Cortex of kidney (tissue), 1 donor: ENCODE results near the gene DNMT3B.
"Not testable (repeated sequence)": the region's sequence is repeated elsewhere in the genome, so short reads cannot be mapped to it uniquely, and the experiment has no call there.

Source experiments
- DNase-seq: peaks from one replicate; lab custom pipeline; 2025; lab: John Stamatoyannopoulos, UW

Gene DNMT3B

DNA sequence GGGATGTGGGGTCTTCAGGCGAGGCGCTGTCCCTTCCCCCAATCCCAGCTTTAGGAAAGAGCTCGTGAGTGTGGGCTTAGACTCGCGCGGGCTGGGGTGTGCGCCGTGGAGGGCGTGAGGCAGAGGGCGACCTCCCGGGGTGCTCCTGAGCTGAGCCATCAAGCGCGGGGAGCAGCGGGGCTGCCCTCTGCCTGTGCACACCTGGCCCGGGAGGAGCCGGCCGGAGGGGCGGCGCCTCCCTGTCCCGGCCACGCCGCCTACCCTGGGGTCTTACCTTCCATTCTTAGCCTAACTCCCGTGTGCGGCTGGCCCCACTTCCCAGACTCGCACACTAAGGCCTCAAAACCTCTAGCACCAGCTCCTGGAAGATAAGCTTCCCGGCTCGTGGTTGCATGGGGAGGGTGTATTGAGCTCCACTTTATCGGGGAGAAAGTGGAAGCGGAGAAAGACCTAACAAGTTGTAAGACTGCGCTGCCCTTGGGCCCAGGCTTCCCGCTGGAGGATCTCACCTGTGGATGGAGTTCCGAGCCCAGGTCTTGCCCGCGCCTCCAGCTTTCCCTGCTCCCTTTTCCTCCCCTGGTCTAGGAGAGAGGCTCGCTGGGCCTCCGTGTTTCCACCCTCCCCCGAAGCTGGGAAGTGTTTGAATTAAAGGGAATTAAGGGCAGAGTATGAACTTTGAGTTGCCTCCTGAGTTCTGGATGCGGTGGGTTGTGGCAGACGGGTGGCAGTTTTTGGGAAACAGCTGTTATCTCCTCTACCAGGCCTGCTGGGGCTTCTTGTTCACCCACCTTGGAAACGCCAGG is 1.2 kb downstream of the DNMT3B start:
- DNase-seq: no peak

DNA sequence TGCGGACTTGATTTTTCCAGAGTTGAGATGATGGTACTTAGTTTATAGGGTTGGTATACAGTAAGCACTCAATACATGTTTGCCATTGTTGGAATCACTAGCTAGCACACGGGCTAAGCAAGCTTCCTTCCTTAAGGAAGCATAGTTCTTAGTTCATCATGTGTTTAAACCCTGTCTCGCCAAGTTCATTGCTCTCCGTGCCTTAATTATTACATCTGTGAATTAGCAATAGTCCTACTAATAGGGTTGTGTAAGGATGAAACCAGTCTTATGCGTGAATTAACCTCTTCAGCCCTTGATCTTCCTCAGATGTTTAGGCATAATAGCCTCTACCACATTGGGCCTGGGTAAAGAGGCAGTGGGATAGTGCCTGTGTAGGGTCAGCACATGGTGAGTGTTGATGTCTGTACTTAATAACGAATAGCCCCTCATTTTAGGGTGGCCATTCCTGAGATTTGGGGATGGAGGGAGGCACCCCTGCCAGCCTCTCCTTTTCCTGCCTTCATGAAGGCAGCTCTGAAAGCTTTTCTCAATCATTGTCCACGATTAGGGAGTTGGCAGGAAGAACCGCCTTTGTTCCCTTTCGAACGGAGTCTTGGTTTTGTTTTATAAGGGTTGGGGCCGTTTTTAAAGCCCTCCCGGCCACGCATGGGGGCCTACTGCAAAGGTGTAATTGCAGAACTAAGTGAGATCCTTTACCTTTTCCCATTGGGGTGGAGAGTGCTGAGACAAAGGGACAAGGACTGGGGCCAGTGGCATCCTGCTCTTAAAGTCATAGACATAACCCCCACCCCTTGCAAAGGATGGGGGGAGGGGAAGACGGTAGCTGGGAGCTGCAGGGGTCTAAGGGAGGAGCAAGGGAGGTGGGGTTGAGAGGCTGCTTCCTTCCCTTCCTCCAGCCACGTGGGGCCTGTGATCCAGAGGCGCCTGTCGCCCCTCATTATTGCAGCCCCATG is 2.1 kb downstream of the DNMT3B start:
- no peak for DNase-seq

DNA sequence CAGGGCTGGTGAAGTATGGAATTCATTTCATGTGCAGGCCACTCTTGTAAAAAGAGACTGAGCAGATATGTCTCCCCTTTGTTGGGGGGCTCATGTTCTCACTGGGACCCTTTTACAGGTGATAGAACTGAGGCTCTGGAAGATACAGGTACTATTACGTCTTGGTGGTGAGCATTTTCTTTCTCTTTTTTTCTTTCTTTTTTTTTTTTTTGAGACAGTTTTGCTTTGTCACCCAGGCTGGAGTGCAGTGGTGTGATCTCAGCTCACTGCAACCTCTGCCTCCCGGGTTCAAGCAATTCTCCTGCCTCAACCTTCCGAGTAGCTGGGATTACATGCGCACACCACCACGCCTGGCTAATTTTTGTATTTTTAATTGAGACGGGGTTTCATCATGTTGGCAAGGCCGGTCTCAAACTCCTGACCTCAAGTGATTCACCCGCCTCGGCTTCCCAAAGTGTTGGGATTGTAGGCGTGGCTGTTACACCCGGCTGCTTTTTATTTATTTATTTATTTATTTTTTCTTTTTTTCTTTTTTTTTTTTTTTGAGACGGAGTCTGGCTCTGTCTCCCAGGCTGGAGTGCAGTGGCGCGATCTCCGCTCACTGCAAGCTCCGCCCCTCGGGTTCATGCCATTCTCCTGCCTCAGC is 3.2 kb downstream of the DNMT3B start:
- DNase-seq: not testable (repeated sequence)

DNA sequence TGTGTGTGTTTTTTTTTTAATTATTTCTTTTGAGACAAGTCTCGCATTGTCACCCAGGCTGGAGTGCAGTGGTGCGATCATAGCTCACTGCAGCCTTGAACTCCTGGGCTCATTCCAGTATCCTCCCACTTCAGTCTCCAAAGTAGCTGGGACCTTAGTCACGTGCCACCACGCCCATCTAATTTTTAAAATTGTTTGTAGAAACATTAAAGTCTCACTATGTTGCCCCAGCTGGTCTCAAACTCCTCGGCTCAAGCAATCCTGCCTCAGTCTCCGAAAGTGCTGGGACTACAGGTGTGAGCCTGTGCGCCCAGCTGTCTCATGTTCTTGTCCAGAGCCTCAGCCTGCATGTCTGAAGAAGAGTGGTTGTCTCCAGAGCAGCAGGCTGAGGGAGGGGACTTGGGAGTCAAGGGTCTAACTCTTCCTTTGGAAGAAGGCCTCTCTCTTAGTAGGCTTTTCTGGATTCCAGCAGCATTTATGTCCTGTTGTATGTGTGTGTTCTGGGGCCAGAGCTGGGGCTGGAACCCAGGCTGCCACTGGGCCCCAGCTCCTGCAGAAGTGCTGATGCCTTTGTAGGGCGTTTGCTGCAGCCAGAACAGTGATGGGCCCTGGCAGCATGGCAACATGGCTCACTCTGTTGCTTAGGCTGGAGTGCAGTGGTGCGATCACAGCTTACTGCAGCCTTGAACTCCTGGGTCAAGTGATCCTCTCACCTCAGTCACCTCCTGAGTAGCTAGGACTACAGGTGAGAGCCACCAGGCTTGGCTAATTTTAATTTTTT is 5.4 kb downstream of the DNMT3B start:
- DNase-seq: no peak

DNA sequence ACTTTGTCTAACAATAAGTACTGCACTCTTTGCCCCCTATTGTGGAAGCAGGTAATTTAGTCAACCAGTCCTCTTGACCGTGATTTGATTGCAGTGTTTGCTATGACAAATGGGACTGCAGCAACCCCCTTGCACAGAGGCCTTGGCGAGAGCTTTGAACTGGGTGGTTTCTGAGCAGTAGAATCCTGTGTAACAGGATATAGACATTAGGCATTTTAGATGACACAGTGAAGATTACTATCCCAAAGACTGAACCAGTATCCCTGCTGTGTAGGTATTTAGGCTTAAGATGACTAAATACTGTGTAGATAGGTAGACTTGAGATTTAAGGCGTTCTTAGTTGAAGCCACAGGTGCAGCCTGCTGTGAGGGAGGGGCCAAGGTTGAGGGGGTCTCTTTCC is 9.9 kb downstream of the DNMT3B start:
- DNase-seq: no peak

DNA sequence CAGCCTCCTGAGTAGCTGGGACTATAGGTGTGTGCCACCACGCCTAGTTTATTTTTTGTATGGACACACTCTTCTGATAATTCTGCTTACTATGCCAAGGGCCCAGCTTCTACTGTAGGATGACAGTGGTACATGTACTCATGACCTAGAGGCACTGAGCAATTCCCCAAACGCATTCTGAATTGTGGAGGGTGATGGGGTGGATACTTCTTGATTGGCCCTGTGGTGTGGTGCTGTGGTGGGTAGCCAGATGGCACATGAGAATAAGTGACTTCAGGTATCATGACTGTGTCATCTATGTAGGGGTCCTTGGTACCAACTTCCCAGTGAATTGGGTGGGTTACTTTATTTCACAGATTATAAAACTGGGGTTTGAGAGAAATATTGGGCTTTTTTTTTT is 11.0 kb downstream of the DNMT3B start:
- no peak for DNase-seq

DNA sequence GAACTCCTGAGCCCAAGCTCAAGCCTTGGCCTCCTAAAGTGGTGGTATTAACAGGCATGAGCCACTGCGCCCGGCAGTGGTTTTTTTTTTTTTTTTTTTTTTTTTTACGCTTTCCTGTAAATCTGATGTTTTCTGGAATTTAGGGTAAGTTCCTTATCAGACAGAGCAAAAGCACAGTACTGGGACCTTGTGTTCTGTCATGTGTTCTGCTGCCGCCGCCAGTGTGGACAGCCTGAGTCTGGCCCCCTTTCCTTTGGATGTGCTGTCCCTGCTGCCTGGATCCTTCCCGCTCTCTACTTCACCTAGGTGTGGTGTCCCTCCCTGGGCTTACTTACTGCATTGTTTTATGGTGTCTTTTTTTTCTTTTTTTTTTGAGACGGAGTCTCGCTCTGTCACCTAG is 11.7 kb downstream of the DNMT3B start:
- no peak for DNase-seq

DNA sequence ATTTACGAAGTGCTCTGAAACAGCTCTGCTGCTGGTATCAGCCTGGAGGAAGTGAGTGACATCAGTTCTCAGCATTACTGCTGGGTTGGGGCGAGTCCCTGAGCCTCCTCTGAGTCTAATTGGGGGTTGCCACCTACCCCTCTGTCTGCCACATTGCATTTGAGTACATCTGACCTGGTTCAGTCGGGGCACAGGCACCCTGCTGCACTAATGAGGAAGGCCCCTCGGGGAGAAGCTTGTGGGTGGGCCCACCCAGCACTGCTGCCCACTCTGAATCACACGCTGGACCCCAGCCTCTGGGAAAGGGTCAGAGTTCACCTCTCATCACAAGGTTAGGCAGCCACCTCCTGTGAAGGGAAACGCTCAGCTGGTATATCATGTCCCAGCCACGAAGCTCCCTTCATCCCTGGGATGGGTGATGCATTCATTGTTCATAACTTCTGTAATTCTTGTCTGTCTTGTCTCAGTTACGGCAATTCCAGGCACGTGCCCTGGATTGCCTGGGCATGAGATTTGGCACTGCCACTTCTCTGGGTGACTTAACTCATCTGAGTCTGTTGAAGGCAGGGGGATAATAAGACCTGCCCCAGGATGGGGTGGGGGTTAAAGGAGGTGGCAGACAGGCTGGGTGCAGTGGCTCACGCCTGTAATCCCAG is 13.3 kb downstream of the DNMT3B start:
- DNase-seq: no peak

DNA sequence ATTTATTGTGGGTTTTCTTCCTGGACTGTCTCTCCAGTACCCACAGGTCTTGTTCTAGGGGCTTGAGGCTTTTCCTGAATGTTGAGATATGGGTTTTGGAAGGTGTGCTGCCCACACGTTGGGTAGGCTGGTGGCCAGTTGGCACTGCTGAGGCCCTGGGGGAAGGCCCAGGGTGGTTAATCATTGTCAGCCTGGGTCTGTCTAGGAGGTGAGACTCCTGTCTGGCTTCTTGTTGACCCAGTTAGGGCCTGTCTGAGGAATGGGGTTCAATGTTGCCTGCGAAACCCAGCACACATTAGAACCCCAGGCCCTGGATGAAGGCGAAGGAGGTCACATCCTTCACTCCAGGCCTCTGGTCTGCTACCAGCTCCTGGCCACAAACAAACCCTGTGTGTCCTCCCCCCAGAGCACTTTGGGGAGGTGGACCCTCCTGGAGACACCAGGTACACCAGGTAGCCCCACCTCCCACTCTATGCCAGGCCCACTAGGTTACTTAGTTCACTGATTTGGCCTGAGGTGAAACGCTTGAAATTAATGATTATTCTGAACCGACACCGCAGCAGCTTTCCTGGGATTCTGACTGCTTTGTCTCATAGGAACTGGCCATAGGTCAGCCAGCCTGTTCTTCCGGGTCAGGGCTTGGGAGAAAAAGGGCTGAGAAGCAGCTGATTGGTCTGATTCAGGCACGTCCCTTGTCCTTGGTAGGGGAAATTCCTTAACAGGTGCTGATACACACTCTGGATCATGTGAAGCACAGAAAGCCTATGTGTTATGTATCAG is 15.2 kb downstream of the DNMT3B start:
- no peak for DNase-seq

DNA sequence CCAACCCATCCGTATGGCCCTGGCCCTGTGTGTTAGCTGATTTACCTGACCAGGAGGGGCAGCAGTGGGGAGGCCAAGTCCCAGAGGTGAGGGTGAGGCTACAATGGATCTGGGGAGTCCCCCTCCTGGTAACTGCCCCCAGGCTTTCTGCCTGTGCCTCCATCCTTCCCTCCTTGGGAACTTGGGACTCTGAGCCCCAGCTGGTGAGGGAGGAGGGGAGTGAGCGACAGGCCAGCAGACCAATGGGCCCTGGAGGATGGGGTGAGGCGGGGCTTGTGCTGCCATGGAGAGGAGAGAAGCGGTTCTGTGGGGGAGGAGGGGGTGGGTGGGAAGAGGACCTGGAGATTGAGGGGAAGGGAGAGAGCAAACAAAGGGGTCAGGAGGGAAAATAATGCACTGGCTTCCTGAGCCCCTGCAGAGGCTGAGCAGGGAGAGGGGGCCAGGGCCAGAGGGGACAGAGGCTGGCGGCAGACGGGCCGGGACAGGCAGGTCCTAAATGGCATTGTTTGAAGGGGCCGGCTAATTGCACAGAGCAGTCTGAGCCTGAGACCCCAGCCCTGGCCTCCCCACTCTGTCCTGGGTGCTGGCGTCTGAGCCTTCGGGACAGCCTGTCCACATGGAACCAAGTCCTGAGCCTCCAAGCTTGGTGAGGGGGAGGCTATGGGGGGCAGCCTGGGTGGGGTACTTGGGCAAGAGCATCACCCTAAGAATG is 17.5 kb downstream of the DNMT3B start:
- DNase-seq: no peak

DNA sequence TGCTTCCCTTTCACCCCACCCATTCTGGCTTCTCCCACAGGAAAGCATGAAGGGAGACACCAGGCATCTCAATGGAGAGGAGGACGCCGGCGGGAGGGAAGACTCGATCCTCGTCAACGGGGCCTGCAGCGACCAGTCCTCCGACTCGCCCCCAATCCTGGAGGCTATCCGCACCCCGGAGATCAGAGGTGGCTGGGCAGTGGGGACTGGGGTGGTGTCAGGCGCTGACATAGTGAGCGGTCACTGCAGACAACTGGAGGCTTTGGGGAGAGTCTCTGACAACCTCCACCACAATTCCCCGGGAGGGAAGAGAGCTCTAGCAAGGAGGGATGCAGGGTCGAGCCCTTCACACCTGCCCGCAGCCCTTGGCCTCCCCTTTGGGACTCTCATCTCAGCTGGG is 18.1 kb downstream of the DNMT3B start:
- no peak for DNase-seq

DNA sequence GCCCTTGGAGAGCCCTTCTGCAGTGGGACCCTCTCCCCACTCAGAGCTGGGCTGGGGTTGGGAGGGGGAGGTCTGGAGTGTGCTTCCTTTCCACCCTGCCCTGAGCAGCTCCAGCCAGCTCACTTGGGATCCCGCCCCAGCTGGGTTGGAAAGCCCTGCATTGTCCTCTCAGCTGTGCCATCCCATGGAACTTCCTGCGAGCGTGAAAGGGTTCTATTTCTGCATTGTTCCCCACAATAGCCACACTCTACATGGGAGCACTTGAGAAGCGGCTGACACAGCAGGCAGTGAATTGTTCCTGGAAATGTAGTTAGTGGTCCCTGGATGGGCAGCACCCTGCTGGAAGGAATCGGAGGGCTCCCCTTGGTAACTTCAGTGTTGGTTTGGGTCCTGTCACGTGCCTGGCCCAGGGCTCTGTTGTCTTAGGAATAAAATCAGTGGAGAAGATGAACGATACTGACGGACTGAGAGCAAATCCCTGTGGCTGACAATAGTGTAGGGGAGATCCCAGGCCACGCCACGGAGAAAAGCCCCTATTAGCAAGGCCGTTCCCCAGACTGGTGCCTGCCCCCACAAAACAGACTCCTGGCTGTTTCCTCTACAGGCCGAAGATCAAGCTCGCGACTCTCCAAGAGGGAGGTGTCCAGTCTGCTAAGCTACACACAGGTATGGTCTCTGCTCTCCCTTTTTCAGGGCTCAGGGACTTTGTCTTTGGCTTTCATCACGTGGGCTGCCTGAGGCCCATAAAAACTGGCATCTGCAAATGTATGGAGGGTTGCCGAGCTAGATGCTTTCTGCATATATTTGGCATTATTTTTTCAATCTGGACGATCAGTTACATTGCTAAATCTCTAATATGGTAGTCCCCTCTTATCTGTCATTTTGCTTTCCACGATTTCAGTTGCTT is 18.8 kb downstream of the DNMT3B start:
- DNase-seq: no peak

DNA sequence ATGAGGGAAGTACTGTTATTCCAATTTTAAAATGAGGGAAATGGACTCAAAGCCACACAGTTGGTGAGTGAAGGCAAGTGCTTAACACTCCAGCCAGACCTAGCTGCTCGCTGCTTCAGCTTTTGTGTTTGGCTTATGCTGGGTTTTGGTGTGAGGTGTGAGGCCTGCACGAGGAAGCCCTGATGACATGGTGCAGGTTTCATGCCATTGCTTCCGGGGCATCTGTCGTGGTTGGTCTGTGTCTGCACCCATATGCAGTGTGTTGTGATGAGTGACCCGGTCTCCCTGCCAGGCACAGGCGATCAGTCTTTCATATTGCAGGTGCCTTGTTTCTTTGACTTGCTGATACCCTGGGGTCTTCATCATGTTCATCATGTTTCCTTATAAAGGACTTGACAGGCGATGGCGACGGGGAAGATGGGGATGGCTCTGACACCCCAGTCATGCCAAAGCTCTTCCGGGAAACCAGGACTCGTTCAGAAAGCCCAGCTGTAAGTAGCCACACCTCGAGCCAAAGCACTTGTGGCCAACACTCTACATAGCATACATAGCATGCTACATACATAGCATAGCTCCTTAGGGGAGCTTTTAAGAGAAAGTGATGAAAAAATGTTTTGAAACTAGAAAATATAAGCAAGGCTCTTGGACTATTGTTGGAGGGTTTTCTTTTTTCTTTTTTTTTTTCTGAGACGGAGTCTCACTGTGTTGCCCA is 22.3 kb downstream of the DNMT3B start:
- no peak for DNase-seq

DNA sequence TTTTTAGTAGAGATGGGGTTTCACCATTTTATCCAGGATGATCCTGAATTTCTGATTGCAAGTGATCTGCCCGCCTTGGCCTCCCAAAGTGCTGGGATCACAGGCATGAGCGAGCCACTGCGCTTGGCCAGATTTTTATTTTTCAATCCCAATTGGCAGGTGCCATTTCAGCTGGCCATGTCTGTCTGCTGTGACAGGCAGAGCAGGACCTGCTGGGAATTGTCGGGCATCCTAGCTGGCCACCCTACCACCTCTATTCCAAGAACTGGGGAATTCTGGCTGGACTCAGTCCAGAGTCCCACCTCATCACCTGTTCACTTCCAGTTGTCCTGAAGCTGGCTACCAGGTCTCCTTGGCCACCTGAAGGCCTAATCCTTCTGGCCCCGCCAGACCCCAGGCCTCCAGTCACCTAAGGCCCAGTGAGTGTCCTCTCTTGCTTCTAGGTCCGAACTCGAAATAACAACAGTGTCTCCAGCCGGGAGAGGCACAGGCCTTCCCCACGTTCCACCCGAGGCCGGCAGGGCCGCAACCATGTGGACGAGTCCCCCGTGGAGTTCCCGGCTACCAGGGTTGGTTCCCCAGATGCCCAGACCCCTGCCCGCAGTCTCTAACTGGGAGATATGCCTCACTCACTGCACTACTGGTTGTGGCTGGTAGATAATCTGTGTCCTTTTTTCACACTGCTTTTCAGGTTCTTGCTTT is 24.0 kb downstream of the DNMT3B start:
- DNase-seq: no peak

DNA sequence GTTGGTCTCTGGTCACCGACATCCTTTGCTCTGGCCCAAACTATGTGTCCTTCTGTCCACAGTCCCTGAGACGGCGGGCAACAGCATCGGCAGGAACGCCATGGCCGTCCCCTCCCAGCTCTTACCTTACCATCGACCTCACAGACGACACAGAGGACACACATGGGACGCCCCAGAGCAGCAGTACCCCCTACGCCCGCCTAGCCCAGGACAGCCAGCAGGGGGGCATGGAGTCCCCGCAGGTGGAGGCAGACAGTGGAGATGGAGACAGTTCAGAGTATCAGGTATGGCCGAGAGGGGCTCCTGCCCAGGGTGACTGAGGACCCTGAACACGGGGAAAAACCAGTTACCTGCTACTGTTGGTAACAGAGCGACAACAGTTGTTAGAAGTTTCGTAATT is 25.0 kb downstream of the DNMT3B start:
- no peak for DNase-seq

DNA sequence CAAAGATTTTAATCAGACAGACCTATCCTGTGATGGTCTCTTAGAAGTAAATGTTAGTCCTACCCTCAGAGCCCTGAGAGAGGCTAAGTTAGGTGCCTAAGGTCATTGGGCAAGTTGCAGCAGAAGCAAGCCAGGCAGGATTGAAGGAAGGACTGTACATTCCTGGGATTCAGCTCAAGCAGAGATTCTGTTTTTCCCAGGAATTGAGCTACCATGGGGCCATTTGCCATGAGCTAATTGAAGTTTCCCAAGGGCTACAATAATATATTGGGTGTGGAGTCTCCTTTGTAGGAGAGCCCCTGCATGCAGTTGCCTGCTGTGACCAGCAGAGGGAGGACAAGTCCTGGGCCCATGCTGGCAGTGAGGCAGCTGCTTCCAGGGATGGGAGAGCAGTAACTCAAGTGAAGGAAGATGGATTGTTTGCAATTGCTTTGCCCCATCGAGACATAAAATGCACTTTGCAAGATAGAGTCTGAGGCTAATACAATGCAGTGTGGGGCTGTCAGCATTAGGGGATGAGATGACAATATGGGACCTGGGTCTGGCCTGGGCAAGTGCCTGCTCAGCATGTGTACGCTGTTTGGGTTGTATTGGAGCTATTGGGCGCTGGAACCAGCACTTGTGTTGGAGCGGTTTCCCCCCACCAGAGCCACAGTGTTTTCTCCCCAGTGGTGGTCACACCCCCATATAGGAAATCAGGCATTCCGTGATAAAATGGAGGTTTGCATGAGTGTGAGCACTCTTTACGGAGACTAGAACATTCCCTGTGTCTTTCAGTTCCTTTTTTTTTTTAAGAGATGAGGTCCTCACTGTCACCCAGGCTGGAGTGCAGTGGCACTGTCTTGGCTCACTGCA is 27.9 kb downstream of the DNMT3B start:
- no peak for DNase-seq

DNA sequence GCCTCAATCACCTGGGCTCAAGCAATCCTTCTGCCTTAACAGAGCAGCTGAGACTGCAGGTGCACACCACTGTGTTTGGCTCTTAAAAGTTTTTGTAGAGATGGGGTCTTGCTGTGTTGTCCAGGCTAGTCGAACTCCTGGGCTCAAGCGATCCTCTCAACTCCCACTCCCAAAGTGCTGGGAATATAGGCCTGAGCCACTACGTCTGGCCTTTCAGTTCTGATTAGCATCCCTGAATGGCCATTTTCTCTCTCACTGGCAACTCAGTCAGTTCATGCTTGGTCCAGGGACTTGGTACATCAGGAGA is 28.5 kb downstream of the DNMT3B start:
- DNase-seq: no peak
